Central memory CD4-positive, alpha-beta T cell (primary cell): Measurements from ENCODE around the gene RHOF.
A peak's percentile ranks its signal among the peaks of the same experiment; 100 is the strongest.

ENCODE experiments used
- DNase-seq: peaks from one replicate; pipeline ENCODE4 v3.0.0; 2022
- total RNA-seq, 3 experiments: gene quantifications; one replicate each; lab custom pipeline; 2026; lab: John Stamatoyannopoulos, UW

Gene RHOF, protein sequence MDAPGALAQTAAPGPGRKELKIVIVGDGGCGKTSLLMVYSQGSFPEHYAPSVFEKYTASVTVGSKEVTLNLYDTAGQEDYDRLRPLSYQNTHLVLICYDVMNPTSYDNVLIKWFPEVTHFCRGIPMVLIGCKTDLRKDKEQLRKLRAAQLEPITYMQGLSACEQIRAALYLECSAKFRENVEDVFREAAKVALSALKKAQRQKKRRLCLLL
- total RNA-seq = 83.3 to 105 (median 93.6) reads per million in 3 experiments

DNA sequence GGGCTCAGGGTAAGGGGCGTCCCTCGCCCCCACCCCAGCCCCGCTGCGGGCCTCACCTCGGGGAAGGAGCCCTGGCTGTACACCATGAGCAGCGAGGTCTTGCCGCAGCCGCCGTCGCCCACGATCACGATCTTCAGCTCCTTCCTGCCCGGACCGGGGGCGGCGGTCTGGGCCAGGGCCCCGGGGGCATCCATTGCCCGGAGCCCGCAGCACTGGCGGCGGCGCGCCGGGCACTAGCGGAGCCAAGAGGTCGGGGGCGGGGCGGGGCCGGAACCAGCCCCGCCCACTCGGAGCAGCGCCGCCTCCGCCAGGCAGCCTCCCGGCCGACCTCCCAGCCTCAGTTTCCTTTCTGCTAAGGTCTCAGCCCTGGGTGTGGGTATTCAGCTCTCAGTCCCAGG, at the start of gene RHOF:
Gene RHOF, minus strand, starts transcription at position 249 of the 398 bp plus-strand sequence. Its CDS starts 55 bp downstream, at position 194.
- DNase-seq = no peak

DNA sequence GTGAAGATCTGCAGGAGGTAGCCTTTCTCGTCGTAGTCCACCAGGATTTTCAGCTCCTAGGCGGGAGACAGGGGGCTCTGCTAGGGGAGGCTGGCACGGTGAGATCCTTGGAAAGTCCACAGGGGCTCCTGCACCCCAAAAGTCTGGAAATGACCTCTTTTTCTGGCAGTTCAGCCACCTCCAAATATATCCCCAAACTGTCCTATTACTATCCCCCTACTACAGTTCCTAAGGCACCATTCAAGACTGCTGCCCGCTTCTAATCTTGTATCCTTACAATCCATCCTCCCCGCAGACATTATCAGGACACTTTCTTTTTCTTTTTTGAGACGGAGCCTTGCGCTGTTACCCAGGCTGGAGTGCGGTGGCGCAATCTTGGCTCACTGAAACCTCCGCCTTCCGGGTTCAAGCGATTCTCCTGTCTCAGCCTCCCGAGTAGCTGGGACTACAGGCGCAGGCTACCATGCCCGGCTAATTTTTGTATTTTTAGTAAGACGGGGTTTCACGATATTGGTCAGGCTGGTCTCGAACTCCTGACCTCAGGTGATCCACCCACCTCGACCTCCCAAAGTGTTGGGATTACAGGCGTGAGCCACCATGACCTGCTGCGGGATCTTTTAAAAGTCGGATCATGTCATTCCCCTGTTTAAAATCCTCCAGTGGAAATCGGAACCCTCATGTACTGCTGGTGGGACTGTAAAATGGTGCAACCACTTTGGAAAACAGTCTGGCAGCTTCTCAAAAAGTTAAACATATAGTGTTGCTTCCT, 46.7 kb upstream of the RHOF start:
- DNase-seq = no peak

DNA sequence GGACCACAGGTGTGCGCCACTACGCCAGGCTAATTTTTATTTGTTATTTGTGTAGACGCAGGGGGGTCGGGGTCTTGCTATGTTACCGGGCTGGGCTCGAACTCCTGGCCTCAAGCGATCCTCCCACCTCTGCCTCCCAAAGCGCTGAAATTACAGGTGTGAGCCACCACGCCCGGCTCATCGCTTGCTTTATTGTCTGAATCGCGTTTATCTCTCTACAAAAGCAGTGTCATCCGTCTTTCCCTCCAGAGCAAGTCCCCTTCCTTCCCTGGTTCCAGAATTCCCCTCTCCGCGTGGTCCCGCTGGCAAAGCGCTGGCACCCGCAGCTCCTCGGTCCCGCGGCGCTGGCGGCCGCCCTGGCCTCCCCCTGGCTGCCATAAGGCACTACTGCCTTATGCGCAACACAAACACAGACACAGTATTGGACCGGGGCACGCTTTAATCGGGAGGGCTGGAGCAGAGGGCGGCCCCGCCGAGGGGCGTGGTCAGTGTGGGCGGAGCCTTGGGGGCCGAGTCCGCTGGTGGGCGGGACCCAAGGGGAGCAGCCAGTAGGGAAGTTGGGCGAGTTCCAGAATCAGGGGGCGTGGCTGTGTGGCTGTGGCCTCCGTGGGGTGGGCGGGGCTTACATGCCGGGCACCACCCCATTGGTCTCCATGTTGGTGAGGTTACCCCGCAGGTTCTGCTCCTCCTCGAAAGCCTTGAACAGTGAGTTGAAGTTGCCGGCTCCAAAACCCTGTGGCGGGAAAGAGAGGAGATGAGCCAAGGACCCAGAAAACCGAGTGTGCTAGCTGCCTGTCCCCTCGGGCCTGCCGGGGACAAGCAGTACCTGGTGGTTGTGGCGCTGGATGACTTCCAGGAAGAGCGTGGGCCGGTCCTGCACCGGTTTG, 45.9 kb upstream of the RHOF start:
- peak; percentile 99 for DNase-seq

DNA sequence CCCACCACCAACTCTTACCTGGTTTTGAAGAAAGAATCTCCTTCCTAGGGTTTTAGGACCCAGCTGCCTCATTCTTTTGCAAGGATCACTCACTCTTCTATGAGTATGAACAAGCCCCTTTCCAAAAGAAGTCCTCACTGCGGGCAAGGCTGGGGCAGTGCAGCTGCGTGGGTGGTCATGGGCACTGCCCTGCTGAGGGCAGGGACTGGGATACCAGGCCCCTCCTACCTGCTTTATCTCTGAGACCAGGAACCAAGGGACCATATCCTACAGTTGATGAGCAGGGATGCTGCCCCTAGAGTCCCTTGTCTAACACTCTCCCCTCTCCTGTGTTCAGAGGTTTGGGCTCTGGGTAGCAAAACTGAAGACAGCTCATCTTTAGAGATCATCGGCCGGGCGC, 44.6 kb upstream of the RHOF start:
- no peak for DNase-seq

DNA sequence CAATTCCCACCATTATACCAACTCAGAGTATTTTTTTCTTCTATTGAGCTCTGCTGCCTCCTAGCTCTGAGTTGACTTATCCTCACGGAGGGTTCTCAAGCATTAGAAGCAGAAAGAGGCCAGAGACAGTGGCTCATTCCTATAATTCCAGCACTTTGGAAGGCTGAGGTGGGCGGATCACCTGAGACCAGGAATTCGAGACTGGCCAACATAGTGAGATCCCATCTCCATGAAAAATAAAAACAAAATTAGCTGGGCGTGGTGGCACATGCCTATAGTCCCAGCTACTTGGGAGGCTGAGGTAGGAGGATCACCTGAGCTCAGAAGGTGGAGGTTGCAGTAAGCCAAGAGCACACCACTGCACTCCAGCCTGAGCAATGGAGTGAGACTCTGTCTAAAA, 44.2 kb upstream of the RHOF start:
- DNase-seq = no peak

DNA sequence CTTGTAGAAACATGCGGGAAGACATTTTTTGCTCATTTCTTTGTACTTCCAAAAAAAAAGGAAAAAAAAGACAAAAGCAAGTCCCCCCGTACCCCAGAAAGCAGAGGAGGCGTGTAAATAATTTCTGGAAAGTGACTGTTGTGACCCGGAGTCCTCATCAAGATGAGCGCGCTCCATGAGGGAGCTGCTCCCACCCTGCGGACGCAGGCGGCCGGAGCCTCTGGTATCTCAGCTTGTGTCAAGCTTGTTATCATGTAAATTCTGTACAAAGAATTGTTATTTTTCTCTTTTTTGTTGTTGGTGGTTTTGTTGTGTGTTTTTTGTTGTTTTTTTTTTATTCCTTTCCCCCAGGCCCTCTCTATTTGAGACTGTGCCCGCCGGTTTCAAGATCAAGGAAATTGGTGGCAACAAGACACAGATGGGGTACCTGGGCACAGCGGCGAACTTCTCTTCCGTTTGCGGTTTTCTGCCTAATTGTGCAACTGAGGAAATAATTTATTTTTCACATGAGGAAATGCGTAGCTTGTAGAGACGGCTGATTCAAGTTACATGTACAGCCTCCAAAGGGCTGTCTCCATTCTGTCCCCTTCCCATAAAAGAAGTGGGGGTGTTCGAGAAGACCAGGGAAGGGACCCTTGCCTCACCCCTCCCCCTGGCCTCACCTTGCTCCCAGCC, 38.2 kb upstream of the RHOF start:
- DNase-seq = no peak

DNA sequence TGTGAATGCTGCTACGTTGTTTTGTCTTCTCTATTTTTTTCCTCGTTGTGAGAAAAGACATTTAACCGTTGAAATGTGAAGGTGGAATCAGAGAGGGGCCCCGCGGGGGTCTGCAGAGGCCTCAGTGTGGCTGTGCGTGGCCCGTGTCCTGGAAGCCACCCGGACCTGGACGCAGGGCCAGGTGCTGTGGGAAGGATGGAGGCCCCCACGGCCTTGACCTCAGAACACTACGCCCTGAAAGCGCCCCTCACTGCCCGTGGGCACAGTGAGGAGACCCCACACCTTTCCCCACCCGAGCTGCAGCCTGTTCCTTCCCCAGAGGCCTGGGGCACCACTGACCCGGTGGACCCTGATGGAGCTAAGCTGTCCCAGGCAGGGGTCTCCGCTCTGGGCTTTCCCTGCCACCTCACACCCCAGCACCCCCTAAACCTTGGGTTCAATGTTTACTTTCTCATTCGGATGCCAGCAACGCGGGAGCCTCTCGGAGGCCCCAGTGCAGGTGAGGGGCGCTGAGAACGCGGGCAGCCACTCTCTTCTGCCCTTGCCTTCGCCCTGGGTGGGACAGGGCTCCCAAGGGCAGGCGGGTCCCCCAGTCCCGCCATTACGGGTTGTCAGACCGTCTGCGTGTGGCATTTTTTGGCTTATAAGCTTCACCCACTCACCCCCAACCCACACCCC, 37.2 kb upstream of the RHOF start:
- no peak for DNase-seq

DNA sequence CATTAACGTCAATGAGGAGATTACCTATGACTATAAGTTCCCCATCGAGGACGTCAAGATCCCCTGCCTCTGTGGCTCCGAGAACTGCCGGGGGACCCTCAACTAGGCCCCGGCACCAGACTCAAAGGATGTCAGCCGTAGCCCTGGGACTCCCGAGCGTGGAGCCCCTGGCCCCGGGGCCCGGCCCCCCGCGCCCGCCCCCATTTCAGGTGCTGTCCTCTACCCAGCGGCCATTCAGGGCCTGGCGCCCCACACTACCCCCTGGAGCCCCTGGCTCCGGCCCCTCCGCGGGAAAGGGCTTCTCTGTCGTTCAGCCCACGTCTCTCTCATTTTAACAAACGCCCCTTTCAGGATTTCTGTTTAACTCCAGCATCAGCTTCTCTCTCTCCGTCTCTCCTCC, 36.6 kb upstream of the RHOF start:
- no peak for DNase-seq

DNA sequence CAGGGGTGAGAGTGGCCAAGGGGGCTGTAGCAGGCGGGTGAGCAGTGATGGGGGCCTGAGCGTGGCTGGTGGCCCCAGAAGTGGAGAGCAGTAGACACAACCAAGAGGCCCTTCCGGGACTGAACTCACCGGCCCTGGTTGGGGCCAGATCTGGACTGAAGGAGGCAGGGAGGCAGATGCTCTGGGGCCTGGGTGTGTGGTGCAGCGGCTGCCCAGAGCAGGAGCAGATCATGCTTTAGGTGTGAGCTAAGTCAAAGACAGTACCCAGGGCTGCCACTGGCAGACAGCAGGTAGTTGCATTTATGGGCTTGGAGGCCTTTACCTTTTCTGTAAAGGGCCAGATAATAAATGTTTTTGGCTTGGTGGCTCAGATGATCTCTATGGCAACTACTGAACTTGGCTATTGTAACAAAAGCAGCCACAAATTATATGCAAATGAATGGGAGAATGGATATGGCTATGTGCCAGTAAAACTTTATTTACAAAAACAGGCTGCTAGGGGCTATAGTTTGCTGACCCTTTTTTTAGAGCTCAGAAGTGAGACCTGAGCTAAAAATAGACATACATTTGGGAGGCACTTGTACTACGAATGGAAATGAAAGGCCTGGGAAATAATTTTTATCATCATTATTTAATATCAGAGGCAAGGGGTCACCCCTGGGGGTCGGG, 35.9 kb upstream of the RHOF start:
- DNase-seq = no peak

DNA sequence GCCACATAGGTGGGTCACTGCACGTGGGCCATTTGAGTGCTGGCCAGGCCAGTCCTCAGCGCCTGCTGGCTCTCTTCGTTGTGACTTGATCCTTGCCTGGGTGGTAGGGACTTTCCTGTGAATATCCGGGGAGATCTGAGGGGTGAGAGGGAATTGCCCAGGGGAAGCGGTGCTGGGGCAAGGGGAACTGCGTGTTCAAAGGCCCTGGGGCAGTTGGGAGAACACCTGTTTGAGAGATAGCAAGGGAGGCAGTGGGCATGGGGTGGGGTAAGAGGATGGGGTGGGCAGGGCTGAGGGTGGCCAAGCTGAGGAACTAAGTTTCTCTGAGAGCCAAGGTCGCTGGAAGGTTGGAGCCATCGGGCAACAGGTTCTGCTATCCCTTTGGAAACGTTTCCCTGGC, 35.3 kb upstream of the RHOF start:
- no peak for DNase-seq

DNA sequence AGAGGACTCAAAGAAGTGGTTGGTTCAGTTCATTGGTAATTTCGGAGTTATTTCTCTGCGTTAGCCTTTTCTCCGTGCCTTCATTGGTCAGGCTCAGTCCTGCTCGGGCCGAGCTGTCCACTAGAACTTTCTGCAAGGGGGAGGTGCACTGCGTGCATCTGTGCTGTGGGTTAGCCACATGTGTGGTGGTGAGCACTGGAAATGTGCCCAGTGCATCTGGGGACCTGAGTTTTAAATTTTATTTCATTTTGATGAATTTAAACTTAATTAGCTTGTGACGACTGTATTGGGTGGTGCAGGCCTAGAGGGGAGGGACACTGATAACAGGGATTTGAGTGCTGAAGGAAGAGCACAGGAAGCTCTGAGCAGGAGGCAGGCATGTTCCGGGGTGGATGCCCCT, 34.8 kb upstream of the RHOF start:
- no peak for DNase-seq

DNA sequence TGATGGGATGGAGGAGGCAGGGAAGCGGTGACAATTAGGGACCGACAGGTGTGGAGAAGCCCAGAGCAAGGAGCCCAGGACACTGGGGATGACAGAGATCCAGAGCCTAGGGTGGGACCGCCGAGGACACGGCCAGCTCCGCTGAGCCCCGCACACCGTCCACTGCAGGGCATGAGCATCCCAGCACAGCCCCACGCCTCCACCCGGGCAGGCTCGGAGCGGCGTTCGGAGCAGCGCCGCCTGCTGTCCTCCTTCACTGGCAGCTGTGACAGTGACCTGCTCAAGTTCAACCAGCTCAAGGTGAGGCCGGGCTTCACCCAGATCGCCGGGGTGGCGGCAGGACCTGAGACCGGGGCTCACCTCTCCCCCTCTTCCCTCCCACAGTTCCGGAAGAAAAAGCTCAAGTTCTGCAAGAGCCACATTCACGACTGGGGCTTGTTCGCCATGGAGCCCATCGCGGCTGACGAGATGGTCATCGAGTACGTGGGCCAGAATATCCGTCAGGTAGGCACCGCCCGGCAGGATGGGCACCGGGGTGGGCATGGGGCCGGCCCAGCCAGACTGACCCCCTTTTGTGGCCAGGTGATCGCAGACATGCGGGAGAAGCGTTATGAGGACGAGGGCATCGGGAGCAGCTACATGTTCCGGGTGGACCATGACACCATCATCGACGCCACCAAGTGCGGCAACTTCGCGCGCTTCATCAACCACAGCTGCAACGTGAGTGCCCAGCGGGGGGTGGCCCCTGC, 34.0 kb upstream of the RHOF start:
- DNase-seq = no peak

DNA sequence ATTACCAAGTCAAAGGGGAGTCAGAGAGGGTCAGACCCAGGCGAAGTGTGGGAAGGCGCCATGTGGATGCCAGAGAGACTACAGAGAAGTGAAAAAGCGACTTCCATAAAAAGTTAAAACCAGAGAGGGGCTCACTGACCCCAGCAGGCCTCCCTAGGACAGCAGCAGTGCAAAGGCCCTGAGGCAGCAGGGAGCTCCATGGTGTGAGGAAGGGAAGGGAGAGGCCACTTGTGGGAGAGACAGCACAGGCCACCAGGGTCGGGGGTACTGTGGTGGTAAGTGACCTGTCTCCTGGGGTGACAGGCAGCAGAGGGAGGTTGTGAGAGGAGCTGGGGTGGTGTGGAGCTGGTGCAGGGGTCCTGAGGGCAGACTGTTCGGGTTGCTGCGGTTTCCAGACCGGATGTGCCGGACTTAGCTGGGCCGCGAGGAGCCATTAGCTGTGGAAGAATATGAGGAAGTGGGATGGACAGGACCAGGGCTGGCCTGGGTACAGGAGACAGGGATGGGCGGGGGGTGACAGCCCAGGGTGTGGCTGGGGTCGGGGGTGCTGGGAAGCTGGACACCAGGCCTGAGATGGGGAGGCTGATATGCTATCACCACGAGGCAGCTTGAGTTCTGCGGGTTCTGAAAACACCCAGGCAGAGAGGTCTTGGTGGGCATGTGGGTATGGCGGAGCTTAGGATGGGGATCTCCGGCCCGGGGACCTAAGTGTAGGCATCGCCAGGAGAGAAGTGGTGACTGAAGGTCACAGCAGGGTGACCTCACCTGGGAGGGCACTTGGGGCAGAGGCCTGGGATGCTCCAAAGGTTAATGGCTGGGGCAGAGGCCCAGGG, 33.0 kb upstream of the RHOF start:
- no peak for DNase-seq

DNA sequence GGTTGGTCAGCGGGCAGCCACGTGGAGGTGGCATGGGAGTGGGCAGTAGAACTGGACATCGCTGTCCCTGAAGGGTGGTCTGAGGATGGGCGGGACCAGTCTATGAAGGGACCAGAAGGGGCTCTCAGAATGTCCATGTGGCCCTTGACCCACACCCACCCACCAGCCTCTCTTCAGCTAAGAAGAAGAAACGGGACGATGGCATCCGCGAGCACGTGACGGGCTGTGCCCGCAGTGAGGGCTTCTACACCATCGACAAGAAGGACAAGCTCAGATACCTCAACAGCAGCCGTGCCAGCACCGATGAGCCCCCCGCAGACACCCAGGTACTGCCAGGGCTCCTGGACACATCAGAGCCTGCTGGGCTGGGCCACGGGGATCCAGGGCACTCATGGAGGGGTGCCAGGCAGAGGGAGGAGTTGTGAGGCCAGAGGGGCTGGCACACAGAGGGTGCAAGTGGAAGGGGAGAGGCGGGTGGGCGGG, 31.6 kb upstream of the RHOF start:
- DNase-seq = no peak

DNA sequence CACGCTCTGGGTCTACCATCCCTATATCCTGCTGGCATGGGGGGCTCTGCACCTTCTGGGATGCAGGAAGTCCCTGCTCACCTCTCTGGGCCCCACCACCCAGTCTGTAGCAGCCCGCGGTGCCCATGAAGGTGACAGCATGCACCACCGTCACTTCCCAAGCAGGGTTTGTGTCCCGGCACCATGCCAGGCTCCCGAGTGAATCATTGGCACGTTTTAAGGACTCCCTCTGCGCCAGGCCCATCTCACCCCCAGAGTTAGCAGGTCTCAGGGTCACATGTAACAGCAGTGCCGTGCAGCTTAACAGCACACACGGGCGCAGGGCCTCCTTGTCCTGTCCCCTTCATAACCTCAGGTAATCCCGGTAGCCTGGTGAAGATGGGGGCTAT, 30.2 kb upstream of the RHOF start:
- no peak for DNase-seq

DNA sequence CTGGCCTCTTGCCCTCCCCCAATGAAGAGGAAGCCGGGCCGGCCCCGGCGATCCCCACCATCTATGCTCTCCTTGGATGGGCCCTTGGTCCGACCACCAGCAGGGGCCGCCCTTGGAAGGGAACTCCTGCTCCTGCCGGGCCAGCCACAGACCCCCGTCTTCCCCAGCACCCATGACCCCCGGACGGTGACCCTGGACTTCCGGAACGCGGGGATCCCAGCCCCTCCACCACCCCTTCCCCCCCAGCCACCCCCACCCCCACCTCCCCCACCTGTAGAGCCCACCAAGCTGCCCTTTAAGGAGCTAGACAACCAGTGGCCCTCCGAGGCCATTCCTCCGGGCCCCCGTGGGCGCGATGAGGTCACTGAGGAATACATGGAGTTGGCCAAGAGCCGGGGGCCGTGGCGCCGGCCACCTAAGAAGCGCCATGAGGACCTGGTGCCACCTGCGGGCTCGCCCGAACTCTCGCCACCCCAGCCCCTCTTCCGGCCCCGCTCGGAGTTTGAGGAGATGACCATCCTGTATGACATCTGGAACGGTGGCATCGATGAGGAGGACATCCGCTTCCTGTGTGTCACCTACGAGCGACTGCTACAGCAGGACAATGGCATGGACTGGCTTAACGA, 29.7 kb upstream of the RHOF start:
- no peak for DNase-seq

DNA sequence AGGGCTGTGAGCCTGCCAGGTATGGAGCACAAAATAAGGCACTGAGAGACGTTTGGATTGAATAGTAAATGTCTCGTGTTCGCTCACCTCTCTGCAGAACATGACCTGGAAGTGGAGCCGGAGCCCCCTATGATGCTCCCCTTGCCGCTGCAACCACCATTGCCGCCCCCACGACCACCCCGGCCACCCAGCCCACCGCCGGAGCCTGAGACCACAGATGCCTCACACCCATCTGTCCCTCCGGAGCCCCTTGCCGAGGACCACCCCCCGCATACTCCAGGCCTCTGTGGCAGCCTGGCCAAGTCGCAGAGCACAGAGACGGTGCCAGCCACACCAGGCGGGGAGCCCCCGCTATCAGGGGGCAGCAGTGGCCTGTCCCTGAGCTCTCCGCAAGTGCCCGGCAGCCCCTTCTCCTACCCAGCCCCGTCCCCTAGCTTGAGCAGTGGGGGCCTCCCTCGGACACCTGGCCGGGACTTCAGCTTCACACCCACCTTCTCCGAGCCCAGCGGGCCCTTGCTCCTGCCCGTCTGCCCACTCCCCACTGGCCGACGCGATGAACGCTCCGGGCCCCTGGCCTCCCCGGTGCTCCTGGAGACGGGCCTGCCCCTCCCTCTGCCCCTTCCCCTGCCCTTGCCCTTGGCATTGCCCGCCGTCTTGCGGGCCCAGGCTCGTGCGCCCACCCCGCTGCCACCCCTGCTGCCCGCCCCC, 29.1 kb upstream of the RHOF start:
- no peak for DNase-seq

DNA sequence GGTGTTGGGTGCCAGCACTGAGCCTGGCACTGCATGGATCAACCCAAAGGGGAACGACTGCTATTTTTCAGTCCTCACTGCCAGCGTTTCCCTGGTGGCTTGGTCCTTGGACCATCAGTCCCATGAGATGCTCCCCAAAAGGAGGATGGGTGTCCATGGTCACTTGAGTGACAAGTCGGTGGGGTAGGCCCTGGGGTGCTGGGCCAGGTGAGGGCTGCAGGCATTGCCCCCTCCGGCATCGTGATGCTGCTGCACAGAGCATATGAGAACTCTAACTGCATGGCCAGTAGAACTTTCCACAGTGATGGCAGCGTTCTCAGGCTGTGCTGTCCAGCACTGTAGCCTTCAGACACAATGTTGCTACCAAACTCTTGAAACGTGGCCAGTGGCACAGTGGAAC, 26.6 kb upstream of the RHOF start:
- no peak for DNase-seq
